ENCODE results near the gene MTCH1.

DNA sequence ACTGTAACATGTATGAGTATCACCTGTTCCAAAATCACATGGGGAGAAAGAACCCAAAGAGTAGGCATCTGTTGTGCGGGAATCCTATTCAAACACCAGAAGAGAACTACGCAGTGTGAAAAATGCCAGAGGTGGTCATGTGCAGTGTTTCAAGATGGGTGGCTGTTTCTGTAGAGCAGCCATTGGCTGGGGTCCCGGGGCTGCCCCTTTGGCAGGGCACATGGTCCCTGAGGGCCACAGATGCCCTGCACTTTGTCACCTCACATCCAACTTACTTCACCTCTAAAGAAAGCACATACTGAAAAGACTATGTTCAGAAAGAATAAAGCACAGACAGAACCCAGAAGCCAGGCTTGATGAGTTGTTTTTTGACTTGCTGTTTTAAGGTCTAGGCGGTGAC is 12.3 kb downstream of the MTCH1 start:
- TF ChIP-seq, protein P1, sequence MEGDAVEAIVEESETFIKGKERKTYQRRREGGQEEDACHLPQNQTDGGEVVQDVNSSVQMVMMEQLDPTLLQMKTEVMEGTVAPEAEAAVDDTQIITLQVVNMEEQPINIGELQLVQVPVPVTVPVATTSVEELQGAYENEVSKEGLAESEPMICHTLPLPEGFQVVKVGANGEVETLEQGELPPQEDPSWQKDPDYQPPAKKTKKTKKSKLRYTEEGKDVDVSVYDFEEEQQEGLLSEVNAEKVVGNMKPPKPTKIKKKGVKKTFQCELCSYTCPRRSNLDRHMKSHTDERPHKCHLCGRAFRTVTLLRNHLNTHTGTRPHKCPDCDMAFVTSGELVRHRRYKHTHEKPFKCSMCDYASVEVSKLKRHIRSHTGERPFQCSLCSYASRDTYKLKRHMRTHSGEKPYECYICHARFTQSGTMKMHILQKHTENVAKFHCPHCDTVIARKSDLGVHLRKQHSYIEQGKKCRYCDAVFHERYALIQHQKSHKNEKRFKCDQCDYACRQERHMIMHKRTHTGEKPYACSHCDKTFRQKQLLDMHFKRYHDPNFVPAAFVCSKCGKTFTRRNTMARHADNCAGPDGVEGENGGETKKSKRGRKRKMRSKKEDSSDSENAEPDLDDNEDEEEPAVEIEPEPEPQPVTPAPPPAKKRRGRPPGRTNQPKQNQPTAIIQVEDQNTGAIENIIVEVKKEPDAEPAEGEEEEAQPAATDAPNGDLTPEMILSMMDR (IDR thresholded peaks at IDR 0.05 in 8 of 11, conservative IDR thresholded peaks at IDR 0.05 in 3 of 11) = no peak
- no peak for TF ChIP-seq POLR2A (IDR thresholded peaks at IDR 0.05)
